GM12875 (cell line): ENCODE data around the gene ZIC5.

Experiments
- H3K4me3 ChIP-seq: one replicate; pipeline ENCODE4 v1.5.1; 2011; ENCODE audit warnings: low read depth, low read length, control low read depth
- CTCF ChIP-seq: IDR thresholded peaks from 2 replicates; pipeline ENCODE4 v1.5.1; 2011; ENCODE audit warnings: low read depth, mild to moderate bottlenecking, control low read depth, inconsistent platforms, low read length, moderate library complexity, borderline replicate concordance; ENCODE audit not compliant: insufficient read depth

Gene ZIC5

GRCh38 chr13:99969453-99969918 lies 2.1 kb downstream of the ZIC5 start:
- no peak for TF ChIP-seq CTCF
- H3K4me3 ChIP-seq = no peak overlapping the region

GRCh38 chr13:99968521-99969452 lies 2.8 kb downstream of the ZIC5 start:
- no peak overlapping the region for H3K4me3 ChIP-seq
- TF ChIP-seq CTCF = no peak

GRCh38 chr13:99967869-99968520 lies 3.6 kb downstream of the ZIC5 start:
- TF ChIP-seq CTCF = no peak
- no peak overlapping the region for H3K4me3 ChIP-seq

GRCh38 chr13:99967498-99967868 lies 4.1 kb downstream of the ZIC5 start:
- no peak for TF ChIP-seq CTCF
- H3K4me3 ChIP-seq = no peak overlapping the region

GRCh38 chr13:99966064-99966805 lies 5.3 kb downstream of the ZIC5 start:
- no peak for TF ChIP-seq CTCF
- H3K4me3 ChIP-seq = no peak overlapping the region

GRCh38 chr13:99965329-99966000 lies 6.1 kb downstream of the ZIC5 start:
- H3K4me3 ChIP-seq = no peak overlapping the region

More at GRCh38 chr13:99965329-99966000, 6.1 kb downstream of the ZIC5 start:
- no peak for TF ChIP-seq CTCF
